ENCODE results near the gene SPATA22. TPM values are rescaled to one million over a fixed set of nuclear protein-coding genes. Genes with fewer than 3 reads are reported as not detected.
A peak's percentile ranks its signal among the peaks of the same experiment; 100 is the strongest.

SPATA22 gene
- polyA plus RNA-seq, 1 of the 3 experiments (the other 2 are of a cell fraction), result not detected

GRCh38 chr17:3447625-3448024, 24.0 kb downstream of the SPATA22 start:
- Histone ChIP-seq H3K4me3 (ENCODE audit: low read depth in 2 of 2, low read length in 1 of 2) (no peak overlapping the region), H3K27me3 (ENCODE audit: insufficient read depth) (no peaks in the 10 kb centered on the region), H2AFZ (ENCODE audit: low read depth) (no peak overlapping the region), H3K9ac (no peak overlapping the region), H3K36me3 (replicated peaks in 1 of 2; ENCODE audit: control insufficient read depth in 1 of 2, insufficient read depth in 2 of 2, low read length in 1 of 2) (no peaks in the 10 kb centered on the region), H3K4me2 (no peak overlapping the region), H3K9me2 (no peaks in the 10 kb centered on the region), H3F3A (replicated peaks; ENCODE audit: insufficient read depth) (no peaks in the 10 kb centered on the region), H4K20me1 (ENCODE audit: insufficient read depth) (no peaks in the 10 kb centered on the region), H3K4me1 (ENCODE audit: control insufficient read depth in 1 of 2, insufficient read depth in 2 of 2, low read depth in 1 of 2, low read length in 1 of 2) (no peaks in the 10 kb centered on the region), H3K27ac (ENCODE audit: low read depth in 2 of 2, low read length in 1 of 2) (no peak overlapping the region), H3K79me2 (ENCODE audit: insufficient read depth) (no peaks in the 10 kb centered on the region), H3K9me3 (no peaks in the 10 kb centered on the region)
- TF ChIP-seq RAD21 (IDR thresholded peaks at IDR 0.05; ENCODE audit: low read length) (peak; percentile 45; the same call in 1 of the 2 replicates), SMC3 (IDR thresholded peaks at IDR 0.05; ENCODE audit: low read depth, low read length) (peak; percentile 7; the same call in 1 of the 2 replicates), RXRA (IDR thresholded peaks at IDR 0.05; ENCODE audit: borderline replicate concordance, low read depth) (no peak)
- no peak for DNase-seq
- CTCF ChIA-PET, result no interaction called here
- POLR2A ChIA-PET, result no interaction called here
- 10% methylated on average over 2 of the region's 2 CpGs for WGBS (ENCODE audit: low lambda C conversion rate)

DNA sequence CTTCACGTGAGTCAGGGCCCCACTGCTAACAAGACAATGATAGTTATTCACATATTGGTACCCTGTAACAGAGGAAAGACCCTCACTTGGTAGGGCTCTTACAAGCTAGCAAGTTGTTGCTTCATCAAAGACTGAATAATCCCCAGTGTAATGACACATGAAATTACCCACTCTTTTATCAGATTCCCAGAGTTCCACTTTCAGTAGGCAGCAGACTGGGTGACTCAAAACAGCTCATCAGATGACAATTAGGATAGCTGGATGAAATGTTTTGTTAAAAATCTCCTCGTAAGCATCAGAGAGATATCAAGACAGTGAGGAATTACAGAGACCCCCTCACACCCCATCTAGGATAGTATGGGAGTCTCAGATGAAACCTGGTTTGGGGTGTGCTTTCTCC, 31.2 kb downstream of the SPATA22 start:
- no peaks in the 10 kb centered on the region for H3K27me3 ChIP-seq (ENCODE audit: insufficient read depth)
- ChIA-PET CTCF (interaction anchor here (0.7 kb wide), 1 partner anchor 96 kb away, joined by 3 read pairs; no protein-coding TSS in a partner anchor), POLR2A (no interaction called here)
- no peak for TF ChIP-seq ELF1 (IDR thresholded peaks at IDR 0.05)
- no peak for TF ChIP-seq SMC3 (IDR thresholded peaks at IDR 0.05; ENCODE audit: low read depth, low read length)
- no peak for TF ChIP-seq REST (IDR thresholded peaks at IDR 0.05; ENCODE audit: low read depth, low read length)
- no peak for TF ChIP-seq RXRA (IDR thresholded peaks at IDR 0.05; ENCODE audit: borderline replicate concordance, low read depth)
- no peak for TF ChIP-seq IRF3 (IDR thresholded peaks at IDR 0.05; ENCODE audit: low read depth, low read length)
- TF ChIP-seq FOXM1 (IDR thresholded peaks at IDR 0.05; ENCODE audit: low read depth), result no peak
- no peaks in the 10 kb centered on the region for H3F3A ChIP-seq (replicated peaks; ENCODE audit: insufficient read depth)
- H3K4me1 ChIP-seq (ENCODE audit: control insufficient read depth in 1 of 2, insufficient read depth in 2 of 2, low read depth in 1 of 2, low read length in 1 of 2), result no peaks in the 10 kb centered on the region
- H3K9me2 ChIP-seq, result no peaks in the 10 kb centered on the region
- 2% methylated on average over 2 of the region's 2 CpGs for WGBS (ENCODE audit: low lambda C conversion rate)
- H3K36me3 ChIP-seq (replicated peaks in 1 of 2; ENCODE audit: control insufficient read depth in 1 of 2, insufficient read depth in 2 of 2, low read length in 1 of 2), result no peaks in the 10 kb centered on the region
- H3K4me2 ChIP-seq, result no peak overlapping the region
- H2AFZ ChIP-seq (ENCODE audit: low read depth), result no peak overlapping the region
- H4K20me1 ChIP-seq (ENCODE audit: insufficient read depth), result no peaks in the 10 kb centered on the region
- no peak for DNase-seq
- H3K27ac ChIP-seq (ENCODE audit: low read depth in 2 of 2, low read length in 1 of 2), result no peak overlapping the region
- H3K9ac ChIP-seq, result no peak overlapping the region
- no peaks in the 10 kb centered on the region for H3K9me3 ChIP-seq
- H3K79me2 ChIP-seq (ENCODE audit: insufficient read depth), result no peaks in the 10 kb centered on the region
- no peak overlapping the region for H3K4me3 ChIP-seq (ENCODE audit: low read depth in 2 of 2, low read length in 1 of 2)
